Heart left ventricle (tissue), 16 donors: ENCODE results near the gene HDGFL2. TPM values are rescaled to one million over a fixed set of nuclear protein-coding genes. Genes with fewer than 3 reads are reported as not detected.

Experiments used
- ATAC-seq, 4 donors: fragments of 200-7000 bp; cut with Tn5 transposase; one replicate each; pipeline ENCODE4 v1.9.1; 2020 to 2022; ENCODE audit warnings: moderate library complexity in 4 of 4, mild to moderate bottlenecking in 3 of 4, moderate number of reproducible peaks in 1 of 4
- DNase-seq, 5 donors: peaks; one replicate each; pipeline ENCODE4 v3.0.0-alpha.2; 2020
- H3K27ac ChIP-seq, 12 donors: fragments of 200-600 bp; sonication (generic) in 4 of 12; one replicate each; pipeline versions ENCODE4 v1.5.0 to v1.8.0; 2016 to 2022; ENCODE audit warnings: mild to moderate bottlenecking in 2 of 12
- H3K27me3 ChIP-seq, 9 donors: fragments of 200-600 bp; sonication (generic) in 2 of 9; one replicate each; pipeline versions ENCODE4 v1.5.1 to v1.8.0; 2016 to 2022; ENCODE audit warnings: mild to moderate bottlenecking in 3 of 9
- H3K36me3 ChIP-seq, 9 donors: fragments of 200-600 bp; sonication (generic) in 2 of 9; one replicate each; pipeline versions ENCODE4 v1.5.0 to v1.8.0; 2018 to 2022; ENCODE audit warnings: mild to moderate bottlenecking in 2 of 9
- H3K4me1 ChIP-seq, 12 donors: fragments of 200-600 bp; sonication (generic) in 4 of 12; one replicate each; pipeline versions ENCODE4 v1.5.0 to v1.8.0; 2016 to 2022; ENCODE audit warnings: mild to moderate bottlenecking in 3 of 12
- H3K4me3 ChIP-seq, 12 donors: fragments of 200-600 bp; sonication (generic) in 4 of 12; one replicate each; pipeline versions ENCODE4 v1.5.0 to v1.8.0; 2017 to 2022; ENCODE audit warnings: mild to moderate bottlenecking in 9 of 12, moderate library complexity in 4 of 12
- H3K9me3 ChIP-seq, 12 donors: fragments of 200-600 bp; sonication (generic) in 4 of 12; one replicate each; pipeline versions ENCODE4 v1.5.0 to v1.8.0; 2016 to 2022; ENCODE audit warnings: mild to moderate bottlenecking in 1 of 12
- POLR2A ChIP-seq, 2 donors: fragments of 450-650 bp; IDR thresholded peaks; one replicate each; pipeline ENCODE4 v1.6.1; 2017; ENCODE audit warnings: antibody characterized with exemption in 2 of 2, mild to moderate bottlenecking in 2 of 2, moderate library complexity in 2 of 2
- WGBS, 4 donors: extraction: QIAGEN DNeasy Blood & Tissue Kit in 2 of 4; methylation state at CpG; one replicate each; pipeline versions ENCODE4 v1.1.5 to v1.1.7; 2013 to 2018; 5-methylcytosine and 5-hydroxymethylcytosine counted together
- intact Hi-C, 10 donors: fragments of 100-400 bp; cut with DNase I; formaldehyde crosslinking; loops; one replicate each; pipeline versions ENCODE4 v1.11.1 to v1.14.2; 2022
- polyA plus RNA-seq, 2 donors: library from polyadenylated mRNA; stranded (reverse); fragments of 200-250 nt; gene quantifications; one replicate each; pipeline ENCODE4 v1.2.3, GENCODE V29; 2013
- total RNA-seq, 9 donors: library from RNA; depleted of rRNA in 2 of 9; stranded (reverse); fragments of >200 nt in 2 of 9; fragmentation: NEBNext Ultra II Directional in 3 of 9; extraction: Animal tissue kit (Norgen Biotek cat#: 25700) in 3 of 9; gene quantifications; one replicate each; pipeline versions ENCODE4 v1.1.0 to v1.2.4, GENCODE V29; 2016 to 2023
- TF ChIP-seq, protein P1 (sequence below), 12 donors: fragments of 200-600 bp; sonication (generic) in 4 of 12; IDR thresholded peaks; one replicate each; pipeline versions ENCODE4 v1.5.0 to v1.8.0; 2018 to 2022; ENCODE audit warnings: antibody characterized with exemption in 12 of 12, mild to moderate bottlenecking in 5 of 12
- donor health status: ischemic (EF 13 %, LVEDD 7.1; RV severe dilation, severe dysfunction).
- donor health status: healthy with polysubstance abuse.
- donor health status: DM: no; HTN: yes; CAD: no.
- donor health status: DM: no; HTN: no; CAD: no.
- donor health status: ischemic (EF 25% LVEDD 6.9; RV normal size, moderate dysfunction).
- donor health status: ischemic (EF 25% LVEDD 5.7; RV mildly dilated, moderate dysfunction).
- donor health status: healthy.
- donor health status: DM: yes; HTN: yes; CAD: no.
- donor health status: ischemic (EF 35%, LVEDD 5.7; RV mildly dilated, moderate dysfunction).
- donor health status: nonischemic (EF 11% LVEDD 7.7; RV severe dilation, severe dysfunction).
- donor health status: DM: yes; HTN: yes; CAD: no.
- donor health status: PGD.
- donor health status: ischemic (EF 29% LVEDD 5.4; RV normal size, mild dysfunction).
- donor health status: nonischemic (EF 23%, LVEDD 6.1; RV moderate dilation, normal function).

Gene HDGFL2
- total and polyA plus RNA-seq, 11 donors, result 20.8 to 235 (median 30.7) TPM

DNA sequence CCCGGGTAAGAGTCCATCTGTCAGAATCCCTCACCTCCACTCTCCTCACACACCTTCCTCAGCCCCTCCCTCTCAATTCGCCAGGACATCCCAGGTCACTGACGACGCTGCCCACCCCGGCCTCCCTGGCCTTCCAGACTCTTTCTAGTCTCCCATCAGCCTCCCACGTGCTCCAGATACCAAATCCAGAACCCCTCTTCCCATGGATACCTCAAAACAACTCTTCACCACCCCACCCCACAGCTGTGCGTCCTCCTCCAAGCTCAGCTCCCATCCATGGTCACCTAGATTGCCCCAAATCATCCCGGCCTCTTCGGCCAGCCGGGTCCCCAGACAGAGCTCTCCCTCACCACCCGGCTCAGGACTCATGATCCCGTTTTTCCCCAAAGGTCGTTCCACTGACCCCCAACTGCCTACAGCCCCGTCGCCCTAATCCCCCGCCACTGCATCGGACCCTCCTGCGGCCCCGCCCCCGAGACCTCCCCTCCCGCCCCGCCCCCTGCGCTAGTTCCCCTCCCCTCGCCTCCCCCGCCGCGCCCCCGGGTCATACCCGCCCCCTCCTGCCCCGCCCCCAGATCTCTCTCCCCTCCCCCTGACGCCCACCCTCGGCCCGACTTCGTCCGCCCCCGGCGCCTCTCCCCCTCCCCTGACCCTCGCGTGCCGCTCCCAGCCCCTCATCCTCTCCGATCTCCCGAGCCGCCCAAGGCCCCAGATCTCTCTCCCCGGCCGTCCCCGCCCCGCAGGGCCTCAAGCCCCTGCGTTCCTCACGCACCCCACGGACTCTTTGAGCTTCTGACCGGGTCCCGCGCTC lies 15.0 kb upstream of the HDGFL2 start:
- WGBS, 4 donors, result 1 to 3% (median 2%) methylated on average over 30 to 51 of the region's 53 CpGs
- Histone ChIP-seq H3K36me3 (peaks cover 0 to 30% (median 22%) of the 10 kb centered on the region in 9 donors), H3K27me3 (no peaks in the 10 kb centered on the region), H3K27ac (peak overlapping the region; percentile 30 to 96 (median 89)), H3K4me3 (peak overlapping the region; percentile 53 to 96 (median 70)), H3K9me3 (no peaks in the 10 kb centered on the region), H3K4me1 (peaks cover 0 to 33% (median 20%) of the 10 kb centered on the region in 12 donors)
- no peak for TF ChIP-seq POLR2A (IDR thresholded peaks at IDR 0.05)
- TF ChIP-seq, protein P1, sequence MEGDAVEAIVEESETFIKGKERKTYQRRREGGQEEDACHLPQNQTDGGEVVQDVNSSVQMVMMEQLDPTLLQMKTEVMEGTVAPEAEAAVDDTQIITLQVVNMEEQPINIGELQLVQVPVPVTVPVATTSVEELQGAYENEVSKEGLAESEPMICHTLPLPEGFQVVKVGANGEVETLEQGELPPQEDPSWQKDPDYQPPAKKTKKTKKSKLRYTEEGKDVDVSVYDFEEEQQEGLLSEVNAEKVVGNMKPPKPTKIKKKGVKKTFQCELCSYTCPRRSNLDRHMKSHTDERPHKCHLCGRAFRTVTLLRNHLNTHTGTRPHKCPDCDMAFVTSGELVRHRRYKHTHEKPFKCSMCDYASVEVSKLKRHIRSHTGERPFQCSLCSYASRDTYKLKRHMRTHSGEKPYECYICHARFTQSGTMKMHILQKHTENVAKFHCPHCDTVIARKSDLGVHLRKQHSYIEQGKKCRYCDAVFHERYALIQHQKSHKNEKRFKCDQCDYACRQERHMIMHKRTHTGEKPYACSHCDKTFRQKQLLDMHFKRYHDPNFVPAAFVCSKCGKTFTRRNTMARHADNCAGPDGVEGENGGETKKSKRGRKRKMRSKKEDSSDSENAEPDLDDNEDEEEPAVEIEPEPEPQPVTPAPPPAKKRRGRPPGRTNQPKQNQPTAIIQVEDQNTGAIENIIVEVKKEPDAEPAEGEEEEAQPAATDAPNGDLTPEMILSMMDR (IDR thresholded peaks at IDR 0.05), result no peak
- peak in 3 of 4 donors; percentile 6 to 54 (median 22) for ATAC-seq
- intact Hi-C loops, result loop anchor here in 3 of 10 donors (1.0 to 10.0 kb wide), 4 partner anchors 14 to 510 kb away; partner anchors contain the start of genes SH3GL1 (in 2 of the 3), CHAF1A (in 1 of the 3) and KDM4B (in 1 of the 3)
- DNase-seq, result peak in 3 of 5 donors; percentile 56 to 70 (median 59)

DNA sequence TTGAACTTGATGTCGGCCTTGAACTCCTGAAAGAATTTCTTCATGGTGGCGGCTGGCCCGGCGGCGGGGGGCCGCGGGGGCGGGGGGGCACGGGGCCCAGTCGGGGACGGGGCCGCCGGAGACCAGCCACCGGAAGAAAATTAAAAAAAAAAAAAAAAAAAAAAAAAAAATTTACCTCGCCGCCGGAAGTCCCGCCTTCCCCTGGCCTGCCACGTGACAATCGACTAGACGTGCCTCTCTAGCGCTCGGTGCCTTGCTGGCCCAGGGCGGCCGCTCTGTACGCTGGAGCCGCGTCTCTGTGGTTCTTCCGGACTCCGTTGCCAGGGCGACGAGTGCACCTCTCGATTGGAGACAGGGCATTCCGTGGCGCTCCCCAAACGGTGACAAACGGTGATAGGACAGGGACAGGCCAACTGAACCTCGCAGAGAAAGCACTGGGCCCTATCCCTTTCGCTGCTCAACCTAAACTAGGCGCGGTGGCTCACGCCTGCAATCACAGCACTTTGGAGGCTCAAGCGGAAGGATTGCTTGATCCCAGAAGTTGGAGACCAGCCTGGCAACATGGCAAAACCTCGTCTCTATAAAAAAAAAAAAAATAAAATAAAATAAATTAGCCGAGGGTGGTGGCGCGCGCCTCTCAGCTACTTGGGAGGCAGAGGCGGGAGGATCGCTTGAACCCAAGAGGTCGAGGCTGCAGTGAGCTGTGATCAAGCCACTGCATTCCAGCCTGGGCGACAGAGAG lies 14.3 kb upstream of the HDGFL2 start, which contains the start of gene UBXN6:
Gene UBXN6, minus strand, starts transcription at position 141 of the 742 bp plus-strand sequence. Its CDS starts 97 bp downstream, at position 44.
- WGBS, 4 donors, result 9 to 17% (median 13%) methylated on average over 49 to 52 of the region's 52 CpGs
- intact Hi-C loops, result loop anchor here in 3 of 10 donors (1.0 to 10.0 kb wide), 4 partner anchors 13 to 509 kb away; partner anchors contain the start of genes SH3GL1 (in 2 of the 3), CHAF1A (in 1 of the 3) and KDM4B (in 1 of the 3)
- TF ChIP-seq, protein P1 (IDR thresholded peaks at IDR 0.05), result peak in 2 of 12 donors; percentile 9 to 13
- no peak for TF ChIP-seq POLR2A (IDR thresholded peaks at IDR 0.05)
- Histone ChIP-seq H3K4me1 (peaks cover 0 to 33% (median 20%) of the 10 kb centered on the region in 12 donors), H3K9me3 (no peaks in the 10 kb centered on the region), H3K27ac (peak within 1 kb of the TSS; percentile 30 to 96 (median 89)), H3K36me3 (peaks cover 0 to 22% (median 14%) of the 10 kb centered on the region in 9 donors), H3K4me3 (peak within 1 kb of the TSS; percentile 53 to 96 (median 70)), H3K27me3 (no peaks in the 10 kb centered on the region)
- ATAC-seq, result peak; percentile 85 to 93 (median 90)
- DNase-seq, result peak; percentile 97 to 100 (median 98)

DNA sequence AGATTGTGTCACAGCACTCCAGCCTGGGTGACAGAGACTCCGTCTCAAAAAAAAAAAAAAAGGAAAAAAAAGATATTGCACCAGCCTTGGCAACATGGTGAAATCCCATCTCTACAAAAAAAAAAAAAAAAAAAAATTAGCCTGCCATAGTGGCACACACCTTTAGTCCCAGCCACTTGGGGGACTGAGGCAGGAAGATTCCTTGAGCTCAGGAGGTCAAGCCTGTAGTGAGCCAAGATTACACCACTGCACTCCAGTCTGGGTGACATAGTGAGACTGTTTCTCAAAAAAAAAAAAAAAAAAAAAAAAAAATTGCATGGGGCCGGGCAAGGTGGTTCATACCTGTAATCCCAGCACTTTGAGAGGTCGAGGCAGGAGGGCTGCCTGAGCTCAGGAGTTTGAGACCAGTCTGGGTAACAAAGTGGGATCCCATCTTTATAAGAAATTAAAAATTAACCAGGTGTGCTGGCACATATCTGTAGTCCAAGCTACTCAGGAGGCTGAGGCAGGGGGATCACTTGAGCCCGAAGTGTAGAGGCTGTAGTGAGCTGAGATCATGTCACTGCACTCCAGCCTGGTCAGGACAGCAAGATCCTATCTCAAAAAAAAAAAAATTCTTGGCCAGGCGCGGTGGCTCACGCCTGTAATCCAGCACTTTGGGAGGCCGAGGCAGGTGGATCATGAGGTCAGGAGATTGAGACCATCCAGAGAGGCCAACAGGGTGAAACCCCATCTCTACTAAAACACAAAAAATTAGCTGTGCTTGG lies 7.1 kb upstream of the HDGFL2 start:
- 83 to 87% (median 86%) methylated on average over 8 of the region's 8 CpGs for WGBS, 4 donors

More for the DNA sequence above, 7.1 kb upstream of the HDGFL2 start:
- no peaks in the 10 kb centered on the region for H3K9me3 ChIP-seq
- H3K36me3 ChIP-seq, result no peaks in the 10 kb centered on the region
- no peak overlapping the region for H3K4me3 ChIP-seq
- H3K4me1 ChIP-seq, result no peaks in the 10 kb centered on the region
- TF ChIP-seq POLR2A (IDR thresholded peaks at IDR 0.05), result no peak
- TF ChIP-seq, protein P1 (IDR thresholded peaks at IDR 0.05), result no peak
- no peaks in the 10 kb centered on the region for H3K27me3 ChIP-seq
- intact Hi-C loops, result loop anchor here in 1 of 10 donors (5.0 kb wide), 1 partner anchor 1927 kb away; the partner anchor contains the start of gene GTF2F1
- ATAC-seq, result no peak
- no peak for DNase-seq
- H3K27ac ChIP-seq, result no peak overlapping the region
